Neural cell (in vitro differentiated cells): Measurements from ENCODE around the gene GAR1. TPM values are rescaled to one million over a fixed set of nuclear protein-coding genes. Genes with fewer than 3 reads are reported as not detected.

ENCODE experiments used
- H2AFZ ChIP-seq: fragments of 200-600, 300-800 bp; sonication (generic), shearing (Covaris generic); 2 replicates; pipeline ENCODE4 v1.6.0; 2014; ENCODE audit warnings: low read depth, mild to moderate bottlenecking, antibody characterized with exemption, low read length, moderate library complexity
- H3F3A ChIP-seq: fragments of 200-600 bp; shearing (Covaris generic); 2 replicates; pipeline ENCODE4 v1.6.1; 2016; ENCODE audit warnings: mild to moderate bottlenecking, moderate library complexity, mixed read lengths, antibody characterized with exemption, low read length; ENCODE audit not compliant: insufficient read depth, poor library complexity, severe bottlenecking
- H3K27ac ChIP-seq: fragments of 200-600, 300-800 bp; sonication (generic), shearing (Covaris generic); 2 replicates; pipeline ENCODE4 v1.5.1; 2014; ENCODE audit warnings: mild to moderate bottlenecking, low read length, moderate library complexity
- H3K27me3 ChIP-seq: fragments of 300-800, 200-600 bp; sonication (generic), shearing (Covaris generic); 2 replicates; pipeline ENCODE4 v1.6.0; 2014; ENCODE audit warnings: mild to moderate bottlenecking, low read depth, low read length, moderate library complexity; ENCODE audit not compliant: insufficient read depth
- H3K36me3 ChIP-seq: fragments of 300-800, 200-600 bp; sonication (generic), shearing (Covaris generic); 2 replicates; pipeline ENCODE4 v1.5.1; 2014; ENCODE audit warnings: mild to moderate bottlenecking, antibody characterized with exemption, low read length, moderate library complexity; ENCODE audit not compliant: insufficient read depth
- H3K4me2 ChIP-seq: fragments of 300-800, 200-600 bp; sonication (generic), shearing (Covaris generic); 2 replicates; pipeline ENCODE4 v1.6.0; 2014; ENCODE audit warnings: mild to moderate bottlenecking, low read length
- H3K4me3 ChIP-seq: fragments of 300-800, 200-600 bp; sonication (generic), shearing (Covaris generic); 2 replicates; pipeline ENCODE4 v1.5.1; 2014; ENCODE audit warnings: mild to moderate bottlenecking, low read length, moderate library complexity
- H3K79me2 ChIP-seq: fragments of 200-600 bp; shearing (Covaris generic); replicated peaks from 2 replicates; pipeline ENCODE4 v1.6.0; 2014; ENCODE audit warnings: mild to moderate bottlenecking, low read length, moderate library complexity; ENCODE audit not compliant: insufficient read depth
- H3K9ac ChIP-seq: fragments of 300-800, 200-600 bp; sonication (generic), shearing (Covaris generic); 2 replicates; pipeline ENCODE4 v1.6.1; 2016; ENCODE audit warnings: mild to moderate bottlenecking, low read length, mixed read lengths
- H3K9me2 ChIP-seq: fragments of 200-600 bp; shearing (Covaris generic); 2 replicates; pipeline ENCODE4 v1.6.1; 2016; ENCODE audit warnings: mild to moderate bottlenecking, low read length, mixed read lengths; ENCODE audit not compliant: insufficient read depth
- H3K9me3 ChIP-seq: fragments of 200-600, 300-800 bp; sonication (generic), shearing (Covaris generic); 2 replicates; pipeline ENCODE4 v1.6.1; 2016; ENCODE audit warnings: mild to moderate bottlenecking, mixed run types, low read length, moderate library complexity, mixed read lengths
- H4K20me1 ChIP-seq: fragments of 200-600 bp; shearing (Covaris generic); 2 replicates; pipeline ENCODE4 v1.6.1; 2016; ENCODE audit warnings: mild to moderate bottlenecking, mixed run types; ENCODE audit not compliant: insufficient read depth
- CTCF ChIP-seq: fragments of 450-650 bp; IDR thresholded peaks from 2 replicates; pipeline ENCODE4 v1.5.1; 2014; ENCODE audit warnings: antibody characterized with exemption, mild to moderate bottlenecking, moderate library complexity; ENCODE audit not compliant: poor library complexity, severe bottlenecking
- EP300 ChIP-seq: fragments of 450-650 bp; conservative IDR thresholded peaks from 2 replicates; pipeline ENCODE4 v1.6.1; 2014; ENCODE audit warnings: antibody characterized with exemption, mild to moderate bottlenecking, moderate library complexity; ENCODE audit not compliant: poor library complexity, severe bottlenecking
- EZH2 ChIP-seq: fragments of 200-600, 300-800 bp; shearing (Covaris generic), sonication (generic); IDR thresholded peaks from 2 replicates; pipeline ENCODE4 v1.6.1; 2014; ENCODE audit warnings: antibody characterized with exemption, low read length, borderline replicate concordance, mild to moderate bottlenecking; ENCODE audit not compliant: insufficient read depth, poor library complexity, severe bottlenecking
- MXI1 ChIP-seq: fragments of 450-650 bp; conservative IDR thresholded peaks from 2 replicates; pipeline ENCODE4 v1.6.1; 2014; ENCODE audit warnings: antibody characterized with exemption, mild to moderate bottlenecking; ENCODE audit not compliant: poor library complexity, severe bottlenecking
- POLR2AphosphoS5 ChIP-seq: IDR thresholded peaks from 2 replicates; pipeline ENCODE4 v1.6.1; 2012
- RAD21 ChIP-seq: fragments of 450-650 bp; conservative IDR thresholded peaks from 2 replicates; pipeline ENCODE4 v1.6.1; 2014; ENCODE audit warnings: antibody characterized with exemption, mild to moderate bottlenecking, moderate library complexity
- REST ChIP-seq: IDR thresholded peaks from 2 replicates; pipeline ENCODE4 v1.6.1; 2012; ENCODE audit warnings: borderline replicate concordance
- SMC3 ChIP-seq: fragments of 450-650 bp; conservative IDR thresholded peaks from 2 replicates; pipeline ENCODE4 v1.6.1; 2014; ENCODE audit warnings: antibody characterized with exemption, mild to moderate bottlenecking, moderate library complexity; ENCODE audit not compliant: poor library complexity
- TAF1 ChIP-seq: IDR thresholded peaks from 2 replicates; pipeline ENCODE4 v1.6.1; 2012; ENCODE audit warnings: low read depth
- polyA plus RNA-seq: library from polyadenylated mRNA; depleted of rRNA; stranded (reverse); fragments of >200 nt; gene quantifications from 2 replicates; pipeline ENCODE4 v1.2.3, GENCODE V29; 2014

Gene GAR1
- polyA plus RNA-seq, 1 donor from 2014 or later, result 9.1 TPM

- Histone ChIP-seq H3K36me3 (no peaks in the 10 kb centered on the region), H3K27me3 (no peaks in the 10 kb centered on the region), H3K4me3 (no peak overlapping the region), H3K4me2 (no peak overlapping the region), H3K9me2 (no peaks in the 10 kb centered on the region), H3F3A (no peaks in the 10 kb centered on the region), H3K79me2 (no peaks in the 10 kb centered on the region), H3K27ac (no peak overlapping the region), H2AFZ (no peak overlapping the region), H3K9me3 (no peaks in the 10 kb centered on the region), H4K20me1 (no peaks in the 10 kb centered on the region), H3K9ac (no peak overlapping the region)
- TF ChIP-seq TAF1, result no peak
- TF ChIP-seq POLR2AphosphoS5, result no peak
- no peak for TF ChIP-seq EZH2
- no peak for TF ChIP-seq CTCF
- no peak for TF ChIP-seq EP300
- no peak for TF ChIP-seq MXI1
- no peak for TF ChIP-seq SMC3
- no peak for TF ChIP-seq REST
- no peak for TF ChIP-seq RAD21
Measured at GRCh38 chr4:109861271-109861670, 45.7 kb downstream of the GAR1 start.

GRCh38 chr4:109861916-109862511 lies 46.5 kb downstream of the GAR1 start:
- no peak overlapping the region for H3K4me3 ChIP-seq
- no peaks in the 10 kb centered on the region for H3K36me3 ChIP-seq
- no peak for TF ChIP-seq REST
- TF ChIP-seq SMC3, result no peak
- TF ChIP-seq TAF1, result no peak
- no peak for TF ChIP-seq RAD21
- no peak for TF ChIP-seq EZH2
- TF ChIP-seq CTCF, result no peak
- TF ChIP-seq POLR2AphosphoS5, result no peak
- no peak for TF ChIP-seq EP300
- no peak for TF ChIP-seq MXI1
- H2AFZ ChIP-seq, result no peak overlapping the region
- no peak overlapping the region for H3K4me2 ChIP-seq
- no peak overlapping the region for H3K27ac ChIP-seq
- H3K9ac ChIP-seq, result no peak overlapping the region
- no peaks in the 10 kb centered on the region for H3F3A ChIP-seq
- H3K79me2 ChIP-seq, result no peaks in the 10 kb centered on the region
- no peaks in the 10 kb centered on the region for H3K27me3 ChIP-seq
- H3K9me3 ChIP-seq, result no peaks in the 10 kb centered on the region
- no peaks in the 10 kb centered on the region for H4K20me1 ChIP-seq
- no peaks in the 10 kb centered on the region for H3K9me2 ChIP-seq
